SK-N-SH treated with all-trans-retinoic acid at 6 μM for 48 hours (cell line): ENCODE data around the gene RPL32.

Experiments
- ATAC-seq: fragments of 200-7000 bp; cut with Tn5 transposase; 3 replicates; pipeline ENCODE4 v1.9.1; 2020; ENCODE audit warnings: mild to moderate bottlenecking, moderate library complexity
- BACH2 ChIP-seq: fragments of 250-450 bp; sonication (Bioruptor Pico); IDR thresholded peaks from 2 replicates; pipeline ENCODE4 v1.9.0; 2021; ENCODE audit warnings: mild to moderate bottlenecking, borderline replicate concordance
- CSDC2 ChIP-seq: fragments of 250-450 bp; sonication (Bioruptor Pico); IDR thresholded peaks from 2 replicates; pipeline ENCODE4 v1.5.0; 2020; ENCODE audit warnings: mild to moderate bottlenecking, moderate library complexity
- ESRRG ChIP-seq: fragments of 250-450 bp; sonication (Bioruptor Pico); IDR thresholded peaks from 2 replicates; pipeline ENCODE4 v1.6.1; 2021; ENCODE audit warnings: mild to moderate bottlenecking
- GLIS3 ChIP-seq: fragments of 250-450 bp; sonication (Bioruptor Pico); IDR thresholded peaks from 2 replicates; pipeline ENCODE4 v1.5.0; 2020; ENCODE audit warnings: mild to moderate bottlenecking, moderate library complexity
- ISL1 ChIP-seq: fragments of 250-450 bp; sonication (Bioruptor Pico); IDR thresholded peaks from 2 replicates; pipeline ENCODE4 v2.1.2; 2022; ENCODE audit warnings: mild to moderate bottlenecking, moderate library complexity
- OSR1 ChIP-seq: fragments of 250-450 bp; sonication (Bioruptor Pico); IDR thresholded peaks from 2 replicates; pipeline ENCODE4 v1.8.0; 2022; ENCODE audit warnings: moderate library complexity, mild to moderate bottlenecking, inconsistent platforms
- PPARA ChIP-seq: fragments of 250-450 bp; sonication (Bioruptor Pico); IDR thresholded peaks from 2 replicates; pipeline ENCODE4 v1.5.0; 2020; ENCODE audit warnings: mild to moderate bottlenecking, borderline replicate concordance
- SNAI2 ChIP-seq: fragments of 250-450 bp; sonication (Bioruptor Pico); IDR thresholded peaks from 2 replicates; pipeline ENCODE4 v1.5.0; 2020; ENCODE audit warnings: mild to moderate bottlenecking, moderate library complexity
- TCF4 ChIP-seq: fragments of 250-450 bp; sonication (Bioruptor Pico); IDR thresholded peaks from 2 replicates; pipeline ENCODE4 v1.8.0; 2021; ENCODE audit warnings: mild to moderate bottlenecking, moderate library complexity, borderline replicate concordance
- TOX ChIP-seq: fragments of 250-450 bp; sonication (Bioruptor Pico); IDR thresholded peaks from 2 replicates; pipeline ENCODE4 v1.8.0; 2021; ENCODE audit warnings: mild to moderate bottlenecking, moderate library complexity, borderline replicate concordance
- ZC3H10 ChIP-seq: fragments of 250-450 bp; sonication (Bioruptor Pico); IDR thresholded peaks from 2 replicates; pipeline ENCODE4 v1.5.1; 2021; ENCODE audit warnings: mild to moderate bottlenecking, moderate library complexity
- ZFP3 ChIP-seq: fragments of 250-450 bp; sonication (Bioruptor Pico); IDR thresholded peaks from 2 replicates; pipeline ENCODE4 v1.5.0; 2020; ENCODE audit warnings: mild to moderate bottlenecking, moderate library complexity
- ZNF565 ChIP-seq: fragments of 450-650 bp; formaldehyde crosslinking; conservative IDR thresholded peaks from 2 replicates; pipeline ENCODE4 v1.5.0; 2020; ENCODE audit warnings: low read depth, mild to moderate bottlenecking, moderate library complexity
- ZNF70 ChIP-seq: fragments of 450-650 bp; formaldehyde crosslinking; IDR thresholded peaks from 2 replicates; pipeline ENCODE4 v1.5.0; 2020; ENCODE audit warnings: mild to moderate bottlenecking, moderate library complexity
- ZNF8 ChIP-seq: fragments of 450-650 bp; formaldehyde crosslinking; IDR thresholded peaks from 2 replicates; pipeline ENCODE4 v1.5.0; 2020; ENCODE audit warnings: mild to moderate bottlenecking, moderate library complexity
- TF ChIP-seq, protein P1 (sequence below): fragments of 250-450 bp; sonication (Bioruptor Pico); IDR thresholded peaks from 2 replicates; pipeline ENCODE4 v1.5.1; 2021; ENCODE audit warnings: mild to moderate bottlenecking, moderate library complexity
- TF ChIP-seq, protein P2 (sequence below): fragments of 250-450 bp; sonication (Bioruptor Pico); IDR thresholded peaks from 2 replicates; pipeline ENCODE4 v1.8.0; 2021; ENCODE audit warnings: low read depth, mild to moderate bottlenecking, moderate library complexity, borderline replicate concordance
- TF ChIP-seq, protein P3 (sequence below): fragments of 250-450 bp; sonication (Bioruptor Pico); IDR thresholded peaks from 2 replicates; pipeline ENCODE4 v1.8.0; 2020; ENCODE audit warnings: mild to moderate bottlenecking, moderate library complexity, borderline replicate concordance
- TF ChIP-seq, protein P4 (sequence below): fragments of 250-450 bp; sonication (Bioruptor Pico); IDR thresholded peaks from 2 replicates; pipeline ENCODE4 v1.5.1; 2020; ENCODE audit warnings: low read depth, mild to moderate bottlenecking, moderate library complexity
- TF ChIP-seq, protein P5 (sequence below): fragments of 250-450 bp; sonication (Bioruptor Pico); IDR thresholded peaks from 2 replicates; pipeline ENCODE4 v1.5.0; 2020; ENCODE audit warnings: mild to moderate bottlenecking, moderate library complexity

The RPL32 gene

DNA sequence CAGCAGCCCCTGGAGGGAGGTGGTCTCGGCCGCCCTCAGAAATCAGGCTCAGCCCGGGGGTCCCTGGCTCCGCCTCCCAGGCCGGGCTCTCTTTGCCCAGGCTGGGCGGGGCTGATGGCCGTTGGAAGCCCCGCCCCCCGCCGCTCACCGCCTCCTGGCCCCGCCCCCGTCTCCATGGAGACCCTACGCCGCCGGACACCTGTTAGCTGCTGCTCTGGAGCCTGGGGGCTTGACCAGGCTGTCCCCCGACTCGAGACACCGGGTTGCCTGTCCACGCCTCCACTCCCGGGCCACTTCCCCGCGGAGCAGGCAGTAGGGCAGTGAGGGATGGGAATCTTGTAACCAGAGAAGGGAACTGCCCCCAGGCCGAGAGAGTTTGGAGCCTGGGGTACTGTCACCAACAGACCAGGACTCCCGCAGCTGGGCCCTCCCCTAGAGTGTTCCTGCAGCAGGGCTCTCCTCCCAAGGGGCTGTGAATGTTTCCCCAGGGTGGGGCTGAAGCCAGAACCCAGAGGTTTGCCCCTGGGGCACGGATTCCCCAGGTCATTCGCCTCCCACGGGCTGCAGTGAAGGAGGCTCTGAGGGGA lies 27.8 kb upstream of the RPL32 start:
- TF ChIP-seq ESRRG = no peak
- no peak for TF ChIP-seq OSR1 (CRISPR knock-in tag)
- no peak for TF ChIP-seq SNAI2 (CRISPR knock-in tag)
- TF ChIP-seq, protein P1, sequence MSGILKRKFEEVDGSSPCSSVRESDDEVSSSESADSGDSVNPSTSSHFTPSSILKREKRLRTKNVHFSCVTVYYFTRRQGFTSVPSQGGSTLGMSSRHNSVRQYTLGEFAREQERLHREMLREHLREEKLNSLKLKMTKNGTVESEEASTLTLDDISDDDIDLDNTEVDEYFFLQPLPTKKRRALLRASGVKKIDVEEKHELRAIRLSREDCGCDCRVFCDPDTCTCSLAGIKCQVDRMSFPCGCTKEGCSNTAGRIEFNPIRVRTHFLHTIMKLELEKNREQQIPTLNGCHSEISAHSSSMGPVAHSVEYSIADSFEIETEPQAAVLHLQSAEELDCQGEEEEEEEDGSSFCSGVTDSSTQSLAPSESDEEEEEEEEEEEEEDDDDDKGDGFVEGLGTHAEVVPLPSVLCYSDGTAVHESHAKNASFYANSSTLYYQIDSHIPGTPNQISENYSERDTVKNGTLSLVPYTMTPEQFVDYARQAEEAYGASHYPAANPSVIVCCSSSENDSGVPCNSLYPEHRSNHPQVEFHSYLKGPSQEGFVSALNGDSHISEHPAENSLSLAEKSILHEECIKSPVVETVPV (CRISPR knock-in tag) = no peak
- TF ChIP-seq TCF4 = no peak
- peak; percentile 23 for ATAC-seq

DNA sequence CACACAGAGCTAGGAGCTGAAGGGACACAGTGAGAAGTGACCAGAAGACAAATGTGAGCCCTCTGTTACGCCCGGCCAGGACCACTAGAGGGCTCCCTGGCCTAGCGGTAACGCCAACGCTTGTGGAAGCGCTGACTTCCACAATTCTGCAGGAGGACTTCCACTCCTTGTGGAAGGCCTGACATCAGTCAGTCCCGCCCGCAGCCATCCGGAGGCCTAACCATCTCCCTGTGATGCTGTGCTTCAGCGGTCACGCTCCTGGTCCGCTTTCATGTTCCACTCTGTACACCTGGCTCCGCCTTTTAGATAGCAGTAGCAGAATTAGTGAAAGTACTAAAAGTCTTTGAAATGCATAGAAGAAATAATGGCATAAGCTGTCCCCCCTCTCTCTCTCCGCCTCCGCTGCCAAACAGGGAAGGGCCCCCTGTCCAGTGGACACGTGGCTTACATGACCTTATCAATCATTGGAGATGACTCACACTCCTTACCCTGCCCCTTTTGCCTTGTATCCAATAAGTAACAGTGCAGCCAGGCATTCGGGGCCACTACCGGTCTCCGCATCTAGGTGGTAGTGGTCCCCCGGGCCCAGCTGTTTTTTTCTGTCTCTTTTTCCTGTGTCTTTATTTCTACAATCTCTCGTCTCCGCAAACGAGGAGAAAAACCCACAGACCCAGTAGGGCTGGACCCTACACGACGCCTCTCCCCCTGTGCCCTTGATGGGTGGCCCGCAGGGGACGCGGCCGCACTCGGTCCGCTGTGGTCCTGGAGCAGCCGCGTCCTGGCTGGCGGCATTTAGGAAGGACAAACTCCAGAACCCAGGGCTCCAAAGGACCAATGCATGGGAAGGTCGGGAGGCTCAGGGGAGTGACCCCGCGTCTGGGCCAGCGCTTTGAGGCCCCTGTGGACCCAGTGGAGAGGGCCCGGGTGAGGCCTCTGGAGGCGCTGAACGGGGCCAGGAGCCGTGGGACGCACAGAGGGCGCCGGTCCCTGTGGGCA lies 27.0 kb upstream of the RPL32 start:
- no peak for TF ChIP-seq ESRRG
- TF ChIP-seq ZC3H10 = no peak
- no peak for TF ChIP-seq ZNF70 (CRISPR knock-in tag)
- TF ChIP-seq TOX (CRISPR knock-in tag) = no peak
- TF ChIP-seq, protein P2, sequence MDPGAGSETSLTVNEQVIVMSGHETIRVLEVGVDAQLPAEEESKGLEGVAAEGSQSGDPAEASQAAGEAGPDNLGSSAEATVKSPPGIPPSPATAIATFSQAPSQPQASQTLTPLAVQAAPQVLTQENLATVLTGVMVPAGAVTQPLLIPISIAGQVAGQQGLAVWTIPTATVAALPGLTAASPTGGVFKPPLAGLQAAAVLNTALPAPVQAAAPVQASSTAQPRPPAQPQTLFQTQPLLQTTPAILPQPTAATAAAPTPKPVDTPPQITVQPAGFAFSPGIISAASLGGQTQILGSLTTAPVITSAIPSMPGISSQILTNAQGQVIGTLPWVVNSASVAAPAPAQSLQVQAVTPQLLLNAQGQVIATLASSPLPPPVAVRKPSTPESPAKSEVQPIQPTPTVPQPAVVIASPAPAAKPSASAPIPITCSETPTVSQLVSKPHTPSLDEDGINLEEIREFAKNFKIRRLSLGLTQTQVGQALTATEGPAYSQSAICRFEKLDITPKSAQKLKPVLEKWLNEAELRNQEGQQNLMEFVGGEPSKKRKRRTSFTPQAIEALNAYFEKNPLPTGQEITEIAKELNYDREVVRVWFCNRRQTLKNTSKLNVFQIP (CRISPR knock-in tag) = no peak
- no peak for TF ChIP-seq CSDC2 (CRISPR knock-in tag)
- TF ChIP-seq GLIS3 (CRISPR knock-in tag) = no peak

DNA sequence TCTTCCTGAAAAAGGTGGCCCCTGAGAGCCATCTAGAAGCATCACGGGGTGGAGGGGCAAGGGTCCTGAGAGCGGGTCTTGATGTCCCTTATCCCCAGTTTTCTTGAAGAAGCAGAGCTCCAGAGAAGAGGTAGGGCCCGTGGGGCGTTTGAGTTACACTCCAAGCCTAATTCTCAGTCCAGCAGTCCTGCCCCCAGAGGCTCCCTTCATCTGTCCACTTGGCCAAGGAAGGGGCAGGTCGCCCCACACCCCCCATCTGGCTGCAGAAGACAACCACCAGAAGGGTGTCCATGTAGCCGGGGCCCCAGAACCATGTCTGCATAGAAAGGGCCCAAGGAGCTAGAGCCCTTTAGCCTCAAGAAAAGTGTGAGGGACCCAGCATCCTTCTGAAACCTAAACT lies 25.5 kb upstream of the RPL32 start:
- no peak for TF ChIP-seq ZFP3 (CRISPR knock-in tag)
- ATAC-seq = no peak

More for the DNA sequence above, 27.0 kb upstream of the RPL32 start:
- peak; percentile 99 for ATAC-seq

DNA sequence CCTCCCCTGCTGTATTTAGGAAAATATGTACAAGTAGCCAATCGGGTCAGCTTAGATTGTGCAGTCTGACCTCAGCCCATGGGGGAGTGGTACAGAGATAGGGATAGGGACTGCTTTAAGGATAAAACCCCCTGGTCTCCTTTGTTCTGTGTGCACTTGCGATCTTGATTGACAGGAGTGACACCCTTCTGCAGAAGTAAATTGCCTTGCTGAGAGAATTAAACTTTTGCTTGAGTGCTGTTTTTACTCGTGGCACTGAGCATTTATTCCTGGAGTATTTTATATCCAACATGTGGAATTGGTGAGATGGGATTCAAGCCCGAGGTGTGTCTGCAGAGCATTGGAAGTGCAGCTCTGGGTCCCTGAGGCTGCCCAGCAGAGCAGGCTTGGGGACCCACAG lies 23.9 kb upstream of the RPL32 start:
- no peak for ATAC-seq
- TF ChIP-seq SNAI2 (CRISPR knock-in tag) = no peak

DNA sequence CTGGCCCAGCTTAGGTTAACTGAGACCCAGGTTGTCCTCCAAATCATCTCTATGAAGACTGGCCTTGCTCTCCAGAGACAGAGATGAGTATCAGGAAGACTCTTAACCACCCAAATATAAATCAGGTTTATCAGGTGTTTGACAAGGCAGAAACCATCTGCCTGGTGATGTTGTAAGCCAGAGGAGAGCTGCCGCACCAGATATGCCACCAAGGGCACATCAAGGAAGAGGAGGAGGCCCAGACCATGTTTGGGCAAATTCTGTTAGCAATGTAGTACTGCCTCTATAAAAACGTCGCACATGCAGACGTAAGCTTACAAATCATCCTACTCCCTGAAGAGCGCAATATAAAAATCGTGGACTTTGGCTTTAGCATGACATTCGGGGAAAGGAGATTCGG lies 21.0 kb upstream of the RPL32 start:
- no peak for TF ChIP-seq SNAI2 (CRISPR knock-in tag)
- TF ChIP-seq, protein P3, sequence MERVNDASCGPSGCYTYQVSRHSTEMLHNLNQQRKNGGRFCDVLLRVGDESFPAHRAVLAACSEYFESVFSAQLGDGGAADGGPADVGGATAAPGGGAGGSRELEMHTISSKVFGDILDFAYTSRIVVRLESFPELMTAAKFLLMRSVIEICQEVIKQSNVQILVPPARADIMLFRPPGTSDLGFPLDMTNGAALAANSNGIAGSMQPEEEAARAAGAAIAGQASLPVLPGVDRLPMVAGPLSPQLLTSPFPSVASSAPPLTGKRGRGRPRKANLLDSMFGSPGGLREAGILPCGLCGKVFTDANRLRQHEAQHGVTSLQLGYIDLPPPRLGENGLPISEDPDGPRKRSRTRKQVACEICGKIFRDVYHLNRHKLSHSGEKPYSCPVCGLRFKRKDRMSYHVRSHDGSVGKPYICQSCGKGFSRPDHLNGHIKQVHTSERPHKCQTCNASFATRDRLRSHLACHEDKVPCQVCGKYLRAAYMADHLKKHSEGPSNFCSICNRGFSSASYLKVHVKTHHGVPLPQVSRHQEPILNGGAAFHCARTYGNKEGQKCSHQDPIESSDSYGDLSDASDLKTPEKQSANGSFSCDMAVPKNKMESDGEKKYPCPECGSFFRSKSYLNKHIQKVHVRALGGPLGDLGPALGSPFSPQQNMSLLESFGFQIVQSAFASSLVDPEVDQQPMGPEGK (CRISPR knock-in tag) = no peak
- TF ChIP-seq GLIS3 (CRISPR knock-in tag) = no peak
- TF ChIP-seq, protein P4, sequence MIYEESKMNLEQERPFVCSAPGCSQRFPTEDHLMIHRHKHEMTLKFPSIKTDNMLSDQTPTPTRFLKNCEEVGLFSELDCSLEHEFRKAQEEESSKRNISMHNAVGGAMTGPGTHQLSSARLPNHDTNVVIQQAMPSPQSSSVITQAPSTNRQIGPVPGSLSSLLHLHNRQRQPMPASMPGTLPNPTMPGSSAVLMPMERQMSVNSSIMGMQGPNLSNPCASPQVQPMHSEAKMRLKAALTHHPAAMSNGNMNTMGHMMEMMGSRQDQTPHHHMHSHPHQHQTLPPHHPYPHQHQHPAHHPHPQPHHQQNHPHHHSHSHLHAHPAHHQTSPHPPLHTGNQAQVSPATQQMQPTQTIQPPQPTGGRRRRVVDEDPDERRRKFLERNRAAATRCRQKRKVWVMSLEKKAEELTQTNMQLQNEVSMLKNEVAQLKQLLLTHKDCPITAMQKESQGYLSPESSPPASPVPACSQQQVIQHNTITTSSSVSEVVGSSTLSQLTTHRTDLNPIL = no peak
- TF ChIP-seq ZNF565 (CRISPR knock-in tag) = no peak
- TF ChIP-seq ESRRG = no peak
- no peak for TF ChIP-seq BACH2 (CRISPR knock-in tag)
- TF ChIP-seq, protein P1 (CRISPR knock-in tag) = no peak
- no peak for TF ChIP-seq ZNF8
- no peak for TF ChIP-seq ZC3H10
- TF ChIP-seq ISL1 (CRISPR knock-in tag) = no peak
- TF ChIP-seq, protein P5, sequence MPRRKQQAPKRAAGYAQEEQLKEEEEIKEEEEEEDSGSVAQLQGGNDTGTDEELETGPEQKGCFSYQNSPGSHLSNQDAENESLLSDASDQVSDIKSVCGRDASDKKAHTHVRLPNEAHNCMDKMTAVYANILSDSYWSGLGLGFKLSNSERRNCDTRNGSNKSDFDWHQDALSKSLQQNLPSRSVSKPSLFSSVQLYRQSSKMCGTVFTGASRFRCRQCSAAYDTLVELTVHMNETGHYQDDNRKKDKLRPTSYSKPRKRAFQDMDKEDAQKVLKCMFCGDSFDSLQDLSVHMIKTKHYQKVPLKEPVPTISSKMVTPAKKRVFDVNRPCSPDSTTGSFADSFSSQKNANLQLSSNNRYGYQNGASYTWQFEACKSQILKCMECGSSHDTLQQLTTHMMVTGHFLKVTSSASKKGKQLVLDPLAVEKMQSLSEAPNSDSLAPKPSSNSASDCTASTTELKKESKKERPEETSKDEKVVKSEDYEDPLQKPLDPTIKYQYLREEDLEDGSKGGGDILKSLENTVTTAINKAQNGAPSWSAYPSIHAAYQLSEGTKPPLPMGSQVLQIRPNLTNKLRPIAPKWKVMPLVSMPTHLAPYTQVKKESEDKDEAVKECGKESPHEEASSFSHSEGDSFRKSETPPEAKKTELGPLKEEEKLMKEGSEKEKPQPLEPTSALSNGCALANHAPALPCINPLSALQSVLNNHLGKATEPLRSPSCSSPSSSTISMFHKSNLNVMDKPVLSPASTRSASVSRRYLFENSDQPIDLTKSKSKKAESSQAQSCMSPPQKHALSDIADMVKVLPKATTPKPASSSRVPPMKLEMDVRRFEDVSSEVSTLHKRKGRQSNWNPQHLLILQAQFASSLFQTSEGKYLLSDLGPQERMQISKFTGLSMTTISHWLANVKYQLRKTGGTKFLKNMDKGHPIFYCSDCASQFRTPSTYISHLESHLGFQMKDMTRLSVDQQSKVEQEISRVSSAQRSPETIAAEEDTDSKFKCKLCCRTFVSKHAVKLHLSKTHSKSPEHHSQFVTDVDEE = no peak
- no peak for TF ChIP-seq ZNF70 (CRISPR knock-in tag)
- no peak for TF ChIP-seq PPARA
- TF ChIP-seq ZFP3 (CRISPR knock-in tag) = no peak
- TF ChIP-seq TCF4 = no peak
- no peak for TF ChIP-seq TOX (CRISPR knock-in tag)
- ATAC-seq = no peak
